Measurements from ENCODE around the gene WFDC1.

Gene WFDC1, protein sequence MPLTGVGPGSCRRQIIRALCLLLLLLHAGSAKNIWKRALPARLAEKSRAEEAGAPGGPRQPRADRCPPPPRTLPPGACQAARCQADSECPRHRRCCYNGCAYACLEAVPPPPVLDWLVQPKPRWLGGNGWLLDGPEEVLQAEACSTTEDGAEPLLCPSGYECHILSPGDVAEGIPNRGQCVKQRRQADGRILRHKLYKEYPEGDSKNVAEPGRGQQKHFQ

GRCh38 chr16:84294531-84295142 lies at the start of gene WFDC1:
TSS of gene WFDC1 (plus strand) at chr16:84294878. CDS start at chr16:84294972, 94 bp downstream.
- no peak within 1 kb of the TSS for H3K4me3 ChIP-seq (ENCODE audit: low read depth, low read length)

- H3K4me3 ChIP-seq (ENCODE audit: low read depth, low read length) = no peak overlapping the region
Observed at GRCh38 chr16:84245956-84246678, 48.6 kb upstream of the WFDC1 start.

DNA sequence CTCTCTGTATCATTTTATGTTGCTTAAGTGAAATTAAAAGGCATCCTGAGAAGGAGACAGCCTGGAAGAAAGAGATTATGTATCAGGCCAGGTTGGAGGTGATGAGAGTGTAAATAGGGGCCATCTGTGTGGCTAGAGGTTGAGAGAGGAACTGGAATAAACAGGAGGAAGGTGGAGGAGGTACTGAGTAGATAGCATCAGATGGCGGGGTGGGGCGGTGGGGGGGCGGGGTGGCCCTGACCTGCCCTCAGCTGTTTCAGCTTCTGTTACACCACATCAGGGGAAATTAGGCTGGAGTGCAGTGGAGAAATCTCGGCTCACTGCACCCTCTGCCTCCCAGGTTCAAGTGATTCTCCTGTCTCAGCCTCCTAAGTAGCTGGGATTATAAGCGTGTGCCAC lies 48.0 kb upstream of the WFDC1 start:
- no peak overlapping the region for H3K4me3 ChIP-seq (ENCODE audit: low read depth, low read length)

GRCh38 chr16:84247331-84247730 lies 47.3 kb upstream of the WFDC1 start:
- H3K4me3 ChIP-seq (ENCODE audit: low read depth, low read length) = no peak overlapping the region

GRCh38 chr16:84247844-84248243 lies 46.8 kb upstream of the WFDC1 start:
- no peak overlapping the region for H3K4me3 ChIP-seq (ENCODE audit: low read depth, low read length)

GRCh38 chr16:84252184-84252583 lies 42.5 kb upstream of the WFDC1 start:
- H3K4me3 ChIP-seq (ENCODE audit: low read depth, low read length) = no peak overlapping the region

DNA sequence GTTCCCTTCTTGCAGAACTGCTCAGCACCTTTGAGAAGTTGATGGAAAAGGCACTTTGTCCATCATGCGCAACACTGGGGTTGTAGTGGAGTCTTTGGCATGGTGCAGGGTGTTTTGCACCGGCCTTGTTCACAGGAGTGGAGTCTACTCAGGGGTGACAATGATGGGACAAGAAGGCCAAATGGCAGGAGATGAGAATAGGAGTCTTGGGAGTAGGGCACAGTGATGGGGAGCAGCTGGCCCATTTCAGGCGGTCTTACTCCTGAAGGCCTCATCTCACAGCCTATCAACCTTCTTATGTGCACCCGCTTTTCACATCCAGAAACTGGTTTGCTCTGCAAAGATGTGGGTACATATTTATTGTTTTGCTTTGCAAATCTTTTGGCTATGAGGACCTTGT lies 41.5 kb upstream of the WFDC1 start:
- H3K4me3 ChIP-seq (ENCODE audit: low read depth, low read length) = no peak overlapping the region

GRCh38 chr16:84254062-84254461 lies 40.6 kb upstream of the WFDC1 start:
- H3K4me3 ChIP-seq (ENCODE audit: low read depth, low read length) = no peak overlapping the region

- H3K4me3 ChIP-seq (ENCODE audit: low read depth, low read length) = no peak overlapping the region
Observed at GRCh38 chr16:84255050-84255810, 39.4 kb upstream of the WFDC1 start.

GRCh38 chr16:84258266-84258665 lies 36.4 kb upstream of the WFDC1 start:
- no peak overlapping the region for H3K4me3 ChIP-seq (ENCODE audit: low read depth, low read length)

GRCh38 chr16:84259691-84260090 lies 35.0 kb upstream of the WFDC1 start:
- H3K4me3 ChIP-seq (ENCODE audit: low read depth, low read length) = no peak overlapping the region

DNA sequence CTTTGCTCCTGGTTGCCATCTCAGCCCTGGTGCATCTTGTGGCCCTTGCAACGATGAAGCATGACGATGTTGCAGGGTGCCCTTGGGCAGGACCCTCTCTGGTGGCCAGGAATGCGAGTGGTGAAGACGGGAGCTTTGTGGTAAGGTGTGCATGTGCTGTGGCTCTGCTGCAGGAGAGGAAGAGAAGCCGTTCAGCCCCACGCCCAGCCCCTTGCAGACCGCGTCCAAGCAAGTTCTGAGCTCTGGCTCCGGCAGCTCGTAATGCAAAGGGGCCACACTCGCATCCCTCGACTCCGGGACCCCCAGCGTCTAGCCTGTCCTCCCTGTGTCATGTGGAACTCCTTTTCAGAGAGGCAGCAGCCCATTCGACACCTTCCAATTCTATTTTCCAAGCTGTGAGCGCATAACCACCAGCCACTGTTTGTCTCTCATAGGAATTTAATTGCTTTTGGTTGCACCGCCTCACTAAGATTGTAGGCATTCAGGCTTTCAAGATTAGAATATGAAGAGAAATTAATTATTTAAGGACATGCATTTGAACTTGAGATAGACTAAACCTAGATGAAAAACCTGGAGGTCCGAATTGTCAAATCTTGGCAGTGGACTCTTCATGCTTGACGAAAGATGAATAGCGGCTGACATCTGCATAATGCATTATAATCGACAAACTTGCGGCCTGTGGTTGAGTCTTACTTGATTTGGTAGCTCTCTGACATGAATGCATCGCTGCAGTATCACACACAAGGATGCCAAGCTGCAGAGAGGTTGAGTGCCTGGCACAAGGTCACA lies 33.7 kb upstream of the WFDC1 start:
- H3K4me3 ChIP-seq (ENCODE audit: low read depth, low read length) = no peak overlapping the region

GRCh38 chr16:84262031-84262430 lies 32.6 kb upstream of the WFDC1 start:
- no peak overlapping the region for H3K4me3 ChIP-seq (ENCODE audit: low read depth, low read length)

GRCh38 chr16:84262939-84263338 lies 31.7 kb upstream of the WFDC1 start:
- H3K4me3 ChIP-seq (ENCODE audit: low read depth, low read length) = no peak overlapping the region

DNA sequence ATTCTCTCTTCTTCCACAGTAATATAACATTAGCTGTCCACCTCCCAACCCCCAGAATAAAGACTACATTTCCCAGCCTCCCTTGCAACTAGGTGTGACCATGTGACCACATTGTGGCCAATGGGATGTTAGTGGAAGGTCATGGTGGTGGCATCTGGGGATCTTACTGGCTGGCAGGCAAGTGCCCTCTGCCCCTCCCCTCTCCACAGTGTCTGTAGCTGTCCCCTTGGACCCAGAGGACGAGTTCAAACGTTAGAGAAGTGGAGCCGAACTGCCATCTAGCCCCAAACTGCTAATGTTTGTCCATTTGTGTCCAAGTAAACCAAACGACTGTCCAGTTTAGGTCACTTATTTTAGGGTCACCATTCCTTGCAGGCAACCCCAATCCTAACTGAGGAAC lies 28.2 kb upstream of the WFDC1 start:
- H3K4me3 ChIP-seq (ENCODE audit: low read depth, low read length) = no peak overlapping the region

DNA sequence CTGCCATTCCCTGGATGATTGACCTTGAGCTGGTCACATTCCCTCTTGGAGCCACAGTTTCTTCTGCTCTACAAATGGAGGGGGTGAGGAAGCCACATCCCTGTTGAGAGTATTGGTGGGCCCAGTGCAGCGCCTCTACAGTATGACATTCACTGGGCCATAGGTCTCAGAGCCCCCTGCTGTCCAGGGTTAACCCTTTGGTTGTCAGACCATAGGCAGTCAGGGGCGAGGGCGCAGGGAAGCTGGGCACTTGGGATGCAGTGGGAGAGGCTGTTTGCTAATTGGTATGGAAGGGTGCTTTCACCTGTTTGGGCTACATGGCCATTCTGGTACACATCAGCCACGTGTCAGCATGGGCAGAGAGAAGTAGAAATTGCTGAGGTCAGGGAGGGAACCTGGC lies 27.3 kb upstream of the WFDC1 start:
- no peak overlapping the region for H3K4me3 ChIP-seq (ENCODE audit: low read depth, low read length)

DNA sequence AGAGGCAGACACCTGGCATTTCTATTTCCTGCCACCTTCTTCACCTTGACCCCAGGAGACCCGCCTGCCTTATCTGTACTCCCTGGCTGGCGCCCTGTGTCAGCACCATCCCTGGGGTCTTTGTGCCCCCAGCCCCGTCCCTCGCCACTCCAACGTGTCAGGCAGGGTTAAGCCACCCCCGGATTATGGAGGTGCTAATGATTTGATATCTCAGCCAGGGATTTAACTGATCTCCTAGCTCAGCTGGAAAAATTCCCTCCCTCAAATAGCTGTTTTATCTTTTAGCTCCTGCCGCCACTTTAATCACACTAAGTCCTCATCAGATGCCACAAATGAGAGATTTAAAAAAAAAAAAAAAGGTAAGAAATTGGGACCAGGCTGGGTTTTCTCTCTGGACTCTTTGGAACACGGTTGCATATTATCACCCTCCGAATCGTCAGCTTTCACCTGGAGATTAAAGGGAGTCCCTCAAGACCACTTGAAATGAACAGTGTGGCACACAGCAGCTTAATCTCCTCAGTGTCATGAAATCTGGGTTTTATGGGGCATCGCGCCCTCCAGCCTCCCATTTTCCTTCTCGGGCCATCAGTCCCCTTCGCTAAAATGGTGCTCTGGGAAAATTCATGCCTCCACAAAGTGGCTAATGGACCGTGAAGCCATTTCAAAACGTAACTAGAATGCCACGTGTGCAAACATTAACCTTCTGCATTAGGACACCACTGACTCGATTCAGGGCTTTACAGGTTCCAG lies 26.2 kb upstream of the WFDC1 start:
- H3K4me3 ChIP-seq (ENCODE audit: low read depth, low read length) = no peak overlapping the region

GRCh38 chr16:84270071-84270470 lies 24.6 kb upstream of the WFDC1 start:
- H3K4me3 ChIP-seq (ENCODE audit: low read depth, low read length) = no peak overlapping the region

- H3K4me3 ChIP-seq (ENCODE audit: low read depth, low read length) = no peak overlapping the region
Observed at GRCh38 chr16:84270531-84270930, 24.1 kb upstream of the WFDC1 start.

- no peak overlapping the region for H3K4me3 ChIP-seq (ENCODE audit: low read depth, low read length)
Observed at GRCh38 chr16:84271037-84271436, 23.6 kb upstream of the WFDC1 start.
